Kasumi-1 (cell line): ENCODE measurements around the gene TAMALIN.

Source experiments
- DNase-seq, 2 experiments: peaks; one replicate each; lab custom pipeline; 2025; lab: John Stamatoyannopoulos, UW

The TAMALIN gene

GRCh38 chr12:52055731-52056711 is 49.3 kb downstream of the TAMALIN start:
- DNase-seq = no peak

DNA sequence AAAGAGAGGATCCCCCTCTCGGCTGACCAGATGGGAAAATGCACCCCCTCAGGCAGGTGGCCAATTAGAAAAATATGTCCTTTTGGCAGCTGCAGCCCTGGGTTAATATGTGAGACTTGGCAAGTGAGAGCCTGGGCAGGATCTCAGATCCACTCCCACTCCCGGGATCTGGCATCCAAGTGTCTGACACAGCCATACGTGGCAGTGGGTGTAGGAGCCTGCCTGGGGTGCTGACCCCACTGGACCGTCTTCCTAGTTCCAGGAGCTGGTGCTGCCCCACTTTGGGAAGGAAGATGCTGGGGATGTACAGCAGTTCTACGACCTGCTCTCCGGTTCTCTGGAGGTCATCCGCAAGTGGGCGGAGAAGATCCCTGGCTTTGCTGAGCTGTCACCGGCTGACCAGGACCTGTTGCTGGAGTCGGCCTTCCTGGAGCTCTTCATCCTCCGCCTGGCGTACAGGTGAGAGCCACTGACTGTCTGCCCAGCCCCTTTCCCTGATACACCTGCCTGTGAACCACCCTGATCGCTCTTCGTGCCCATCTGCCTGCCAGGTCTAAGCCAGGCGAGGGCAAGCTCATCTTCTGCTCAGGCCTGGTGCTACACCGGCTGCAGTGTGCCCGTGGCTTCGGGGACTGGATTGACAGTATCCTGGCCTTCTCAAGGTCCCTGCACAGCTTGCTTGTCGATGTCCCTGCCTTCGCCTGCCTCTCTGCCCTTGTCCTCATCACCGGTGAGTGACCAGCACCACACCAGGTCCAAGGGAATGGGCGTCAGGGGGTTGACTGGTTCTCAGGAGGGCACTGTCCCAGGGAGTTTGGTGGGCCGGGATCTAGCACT is 50.3 kb downstream of the TAMALIN start:
- DNase-seq = no peak

- DNase-seq = no peak
Observed at GRCh38 chr12:52057638-52058576, 51.2 kb downstream of the TAMALIN start.

- DNase-seq = no peak
Observed at GRCh38 chr12:52058631-52059361, 52.0 kb downstream of the TAMALIN start.

- DNase-seq = no peak
Observed at GRCh38 chr12:52059582-52060497, 53.1 kb downstream of the TAMALIN start.

DNA sequence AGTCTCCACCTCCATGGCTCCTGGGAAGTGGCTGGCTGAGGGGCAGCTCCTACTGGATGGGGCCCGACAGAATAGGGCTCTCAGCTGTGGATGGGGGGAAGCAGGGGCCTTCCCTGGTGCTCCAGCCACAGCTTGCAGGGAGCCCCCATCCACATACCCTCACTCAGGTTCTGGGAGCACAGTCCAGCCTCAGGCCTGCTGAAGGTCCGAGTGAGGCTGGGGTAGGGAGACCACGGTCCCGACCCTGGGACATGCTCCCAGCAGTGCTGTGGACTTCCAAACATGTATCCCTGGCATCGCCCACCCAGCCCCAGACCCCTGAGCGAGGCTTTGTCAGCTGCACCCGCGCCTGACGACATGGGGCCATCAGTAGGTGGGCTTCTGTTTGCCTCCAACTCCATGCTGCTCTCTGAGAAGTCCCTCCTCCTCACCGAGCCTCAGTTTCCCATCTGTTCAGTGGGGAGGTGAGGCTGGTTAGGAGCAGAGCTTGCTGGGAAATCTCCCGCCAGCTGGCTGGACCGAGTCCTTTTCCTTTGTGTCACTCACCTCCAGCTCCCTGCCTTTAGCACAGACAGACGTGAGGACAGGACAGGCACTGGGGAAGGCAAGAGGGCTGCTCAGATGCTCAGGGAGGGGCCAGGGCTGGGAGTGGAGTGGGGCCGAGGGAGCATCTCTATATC is 53.9 kb downstream of the TAMALIN start:
- no peak for DNase-seq

GRCh38 chr12:52061470-52062166 is 54.9 kb downstream of the TAMALIN start:
- DNase-seq = no peak

GRCh38 chr12:52062167-52063081 is 55.7 kb downstream of the TAMALIN start:
- no peak for DNase-seq

GRCh38 chr12:52063082-52063924 is 56.6 kb downstream of the TAMALIN start:
- DNase-seq = no peak

DNA sequence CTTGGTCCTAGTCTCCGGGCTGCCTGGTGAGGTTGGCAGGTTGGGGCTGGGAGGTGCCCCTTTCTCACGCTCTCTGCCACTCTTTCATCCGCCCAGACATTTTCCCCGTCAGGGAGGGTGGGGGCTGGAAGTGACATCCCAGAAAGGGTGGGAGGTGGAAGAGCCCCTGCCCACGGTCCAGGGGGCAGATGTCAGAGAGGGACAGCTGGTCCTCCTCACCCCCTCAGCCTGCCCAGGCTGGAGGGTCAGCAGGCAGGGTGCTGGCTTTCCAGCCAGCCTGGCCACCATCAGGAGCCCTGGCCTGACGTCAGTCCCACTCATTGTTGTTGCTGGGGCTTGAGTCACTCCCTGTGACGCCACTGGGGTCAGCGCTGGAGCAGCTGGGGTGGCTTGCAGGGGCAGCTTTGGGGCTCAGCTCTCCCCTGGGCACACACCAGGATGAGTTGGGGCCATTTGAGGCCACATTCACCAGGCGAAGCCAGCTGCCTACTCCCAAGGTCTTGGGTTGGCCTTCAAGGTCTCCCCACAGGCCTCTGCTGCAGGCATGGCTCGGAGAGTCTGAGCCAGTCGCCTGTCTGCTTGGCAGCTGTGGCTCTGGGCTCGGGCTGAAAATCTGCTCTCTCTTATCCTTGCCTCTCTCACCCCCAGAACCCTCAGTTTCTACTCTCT is 57.4 kb downstream of the TAMALIN start:
- no peak for DNase-seq
